MM.1S (cell line): ENCODE data around the gene CPT1C.

ENCODE experiments used
- DNase-seq: peaks from one replicate; pipeline ENCODE4 v3.0.0-alpha.2; 2015
- H2AFZ ChIP-seq: fragments of 300-600 bp; sonication (generic); 2 replicates; pipeline ENCODE4 v1.6.0; 2016; ENCODE audit warnings: antibody characterized with exemption, low read length
- H3F3A ChIP-seq: fragments of 300-600 bp; sonication (generic); 2 replicates; pipeline ENCODE4 v1.6.1; 2016; ENCODE audit warnings: mild to moderate bottlenecking, antibody characterized with exemption, low read length, moderate library complexity, mixed read lengths; ENCODE audit not compliant: insufficient read depth
- H3K27ac ChIP-seq: fragments of 300-600 bp; sonication (generic); 2 replicates; pipeline ENCODE4 v1.5.1; 2016; ENCODE audit warnings: mild to moderate bottlenecking, low read length
- H3K27me3 ChIP-seq: fragments of 300-600 bp; sonication (generic); replicated peaks from 2 replicates; pipeline ENCODE4 v1.6.0; 2016; ENCODE audit warnings: low read length; ENCODE audit not compliant: insufficient read depth
- H3K36me3 ChIP-seq: fragments of 300-600 bp; sonication (generic); replicated peaks from 2 replicates; pipeline ENCODE4 v1.6.1; 2016; ENCODE audit warnings: mild to moderate bottlenecking, low read length, mixed read lengths; ENCODE audit not compliant: insufficient read depth
- H3K4me1 ChIP-seq: fragments of 300-600 bp; sonication (generic); 2 replicates; pipeline ENCODE4 v1.6.1; 2016; ENCODE audit warnings: low read length, mixed read lengths
- H3K4me2 ChIP-seq: fragments of 300-600 bp; sonication (generic); 2 replicates; pipeline ENCODE4 v1.6.0; 2016; ENCODE audit warnings: low read depth, low read length
- H3K4me3 ChIP-seq: fragments of 300-600 bp; sonication (generic); 2 replicates; pipeline ENCODE4 v1.5.1; 2016; ENCODE audit warnings: low read length, mixed read lengths
- H3K79me2 ChIP-seq: fragments of 300-600 bp; sonication (generic); 2 replicates; pipeline ENCODE4 v1.6.1; 2016; ENCODE audit warnings: mixed run types, low read length, mixed read lengths
- H3K9ac ChIP-seq: fragments of 300-600 bp; sonication (generic); 2 replicates; pipeline ENCODE4 v1.6.1; 2016; ENCODE audit warnings: low read length, mixed read lengths
- H3K9me2 ChIP-seq: fragments of 300-600 bp; sonication (generic); replicated peaks from 2 replicates; pipeline ENCODE4 v1.6.1; 2016; ENCODE audit warnings: mild to moderate bottlenecking, low read length, mixed read lengths; ENCODE audit not compliant: insufficient read depth
- H3K9me3 ChIP-seq: fragments of 300-600 bp; sonication (generic); replicated peaks from 2 replicates; pipeline ENCODE4 v1.6.1; 2016; ENCODE audit warnings: mild to moderate bottlenecking, low read length, mixed read lengths; ENCODE audit not compliant: insufficient read depth
- H4K20me1 ChIP-seq: fragments of 300-600 bp; sonication (generic); 2 replicates; pipeline ENCODE4 v1.6.1; 2016; ENCODE audit warnings: mild to moderate bottlenecking, low read length, moderate library complexity, mixed read lengths; ENCODE audit not compliant: insufficient read depth
- EZH2 ChIP-seq: fragments of 300-600 bp; sonication (generic); optimal IDR thresholded peaks from 2 replicates; pipeline ENCODE3; 2017; ENCODE audit warnings: low read depth, mild to moderate bottlenecking, antibody characterized with exemption, low read length, mixed read lengths
- EZH2phosphoT487 ChIP-seq: fragments of 300-600 bp; sonication (generic); IDR thresholded peaks from 2 replicates; pipeline ENCODE4 v1.6.1; 2018; ENCODE audit warnings: antibody characterized with exemption, low read length
- TF ChIP-seq, protein P1 (sequence below): fragments of 300-600 bp; sonication (generic); IDR thresholded peaks from 2 replicates; pipeline ENCODE4 v1.5.1; 2016; ENCODE audit warnings: antibody characterized with exemption, low read length, mixed read lengths

The CPT1C gene

DNA sequence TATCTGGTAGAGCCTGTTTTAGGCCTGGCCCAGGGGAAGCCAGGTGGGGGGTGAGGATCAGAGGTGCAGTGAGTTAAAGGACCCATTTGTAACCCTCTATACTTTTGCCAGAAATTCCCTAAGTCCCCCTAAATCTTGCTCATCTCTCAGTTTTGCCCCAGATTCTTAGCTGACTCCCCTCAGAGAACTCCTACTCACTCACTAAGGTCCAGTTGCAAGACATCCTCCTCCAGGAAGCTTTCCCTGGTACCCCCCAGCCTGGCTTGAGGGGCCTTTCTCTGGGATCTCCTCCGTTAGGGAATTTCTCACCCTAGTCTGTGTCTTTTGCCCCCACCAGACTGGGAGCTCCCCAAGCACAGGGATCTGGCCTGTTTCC is 70.3 kb downstream of the CPT1C start:
- Histone ChIP-seq H3K4me2 (no peak overlapping the region), H3K9ac (no peak overlapping the region), H4K20me1 (no peaks in the 10 kb centered on the region)

DNA sequence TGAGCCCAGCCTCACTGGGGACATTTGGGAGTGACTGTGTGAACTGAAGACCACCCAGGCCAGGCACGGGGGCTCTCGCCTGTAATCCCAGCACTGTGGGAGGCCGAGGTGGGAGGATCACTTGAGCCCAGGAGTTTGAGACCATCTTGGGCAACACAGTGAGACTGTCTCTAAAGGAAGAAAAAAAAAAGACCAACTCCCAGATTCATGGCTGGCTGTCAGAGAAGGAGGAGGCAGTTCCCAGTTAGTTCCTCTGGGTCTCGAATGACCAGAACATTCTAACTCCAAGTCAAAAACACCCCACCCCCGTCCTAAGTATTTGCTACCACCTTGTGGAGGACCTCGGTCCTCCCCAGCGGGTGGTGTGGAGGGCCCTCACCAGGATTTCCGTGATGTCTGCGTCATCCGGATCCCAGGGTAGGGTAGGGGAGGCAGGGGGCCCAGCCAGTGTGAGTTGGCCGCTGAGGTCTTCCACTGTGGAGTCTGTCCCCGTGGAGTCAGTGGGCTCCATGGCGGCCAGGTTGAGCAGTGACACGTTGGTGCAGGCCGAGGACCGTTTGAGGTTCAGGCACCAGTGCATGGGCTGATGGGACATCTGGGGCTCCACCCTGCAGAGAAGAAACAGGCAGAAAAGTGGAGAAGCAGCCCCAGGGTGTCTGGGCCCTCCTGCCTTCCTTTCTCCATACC is 70.9 kb downstream of the CPT1C start:
- Histone ChIP-seq H3K9me3 (no peaks in the 10 kb centered on the region), H3K27me3 (peaks cover 17% of the 10 kb centered on the region), H2AFZ (no peak overlapping the region), H3F3A (0 out of 2 replicates have a peak, but pooled peaks cover 5% of the 10 kb centered on the region), H3K79me2 (no peaks in the 10 kb centered on the region), H3K4me1 (peaks cover 5% of the 10 kb centered on the region), H4K20me1 (no peaks in the 10 kb centered on the region), H3K27ac (no peak overlapping the region), H3K9ac (no peak overlapping the region), H3K4me3 (no peak overlapping the region), H3K9me2 (no peaks in the 10 kb centered on the region), H3K36me3 (no peaks in the 10 kb centered on the region), H3K4me2 (no peak overlapping the region)
- TF ChIP-seq, protein P1, sequence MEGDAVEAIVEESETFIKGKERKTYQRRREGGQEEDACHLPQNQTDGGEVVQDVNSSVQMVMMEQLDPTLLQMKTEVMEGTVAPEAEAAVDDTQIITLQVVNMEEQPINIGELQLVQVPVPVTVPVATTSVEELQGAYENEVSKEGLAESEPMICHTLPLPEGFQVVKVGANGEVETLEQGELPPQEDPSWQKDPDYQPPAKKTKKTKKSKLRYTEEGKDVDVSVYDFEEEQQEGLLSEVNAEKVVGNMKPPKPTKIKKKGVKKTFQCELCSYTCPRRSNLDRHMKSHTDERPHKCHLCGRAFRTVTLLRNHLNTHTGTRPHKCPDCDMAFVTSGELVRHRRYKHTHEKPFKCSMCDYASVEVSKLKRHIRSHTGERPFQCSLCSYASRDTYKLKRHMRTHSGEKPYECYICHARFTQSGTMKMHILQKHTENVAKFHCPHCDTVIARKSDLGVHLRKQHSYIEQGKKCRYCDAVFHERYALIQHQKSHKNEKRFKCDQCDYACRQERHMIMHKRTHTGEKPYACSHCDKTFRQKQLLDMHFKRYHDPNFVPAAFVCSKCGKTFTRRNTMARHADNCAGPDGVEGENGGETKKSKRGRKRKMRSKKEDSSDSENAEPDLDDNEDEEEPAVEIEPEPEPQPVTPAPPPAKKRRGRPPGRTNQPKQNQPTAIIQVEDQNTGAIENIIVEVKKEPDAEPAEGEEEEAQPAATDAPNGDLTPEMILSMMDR, result no peak
- no peak for TF ChIP-seq EZH2
- TF ChIP-seq EZH2phosphoT487, result no peak
- no peak for DNase-seq

More for the DNA sequence above, 70.3 kb downstream of the CPT1C start:
- H2AFZ ChIP-seq, result no peak overlapping the region
- TF ChIP-seq EZH2phosphoT487, result no peak
- TF ChIP-seq, protein P1, result no peak
- TF ChIP-seq EZH2, result no peak
- H3K4me1 ChIP-seq, result peaks cover 5% of the 10 kb centered on the region
- no peak for DNase-seq
- no peak overlapping the region for H3K27ac ChIP-seq
- 0 out of 2 replicates have a peak, but pooled peaks cover 5% of the 10 kb centered on the region for H3F3A ChIP-seq
- peaks cover 17% of the 10 kb centered on the region for H3K27me3 ChIP-seq
- H3K36me3 ChIP-seq, result no peaks in the 10 kb centered on the region
- no peaks in the 10 kb centered on the region for H3K9me2 ChIP-seq
- no peak overlapping the region for H3K4me3 ChIP-seq
- no peaks in the 10 kb centered on the region for H3K9me3 ChIP-seq
- no peaks in the 10 kb centered on the region for H3K79me2 ChIP-seq

DNA sequence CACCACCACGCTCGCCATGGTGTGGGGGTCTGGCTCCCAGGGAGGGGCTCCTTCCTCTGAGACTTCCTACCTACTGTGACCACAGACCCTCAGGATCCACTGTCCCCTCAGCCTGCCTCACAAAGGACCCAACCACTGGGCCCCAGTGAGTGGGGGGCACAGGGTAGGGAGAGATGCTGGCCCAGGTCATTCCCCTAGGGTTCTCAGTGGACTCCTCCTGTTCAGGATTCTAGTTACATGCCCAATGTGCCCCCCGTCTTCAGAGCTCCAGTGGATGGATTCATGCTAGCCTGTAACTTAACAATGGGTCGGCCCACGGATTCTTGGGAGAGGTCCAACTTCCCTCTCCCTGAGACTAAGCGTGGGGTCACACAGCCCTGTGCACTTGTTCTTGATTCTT is 72.3 kb downstream of the CPT1C start, which contains the start of gene TSKS:
TSS of gene TSKS (minus strand) at position 77 of the 400 bp plus-strand sequence. CDS start at position 18, 59 bp downstream.
- no peak within 1 kb of the TSS for H3K9ac ChIP-seq
- H3K9me3 ChIP-seq, result no peaks in the 10 kb centered on the region
- no peak within 1 kb of the TSS for H2AFZ ChIP-seq

More for the DNA sequence above, 72.3 kb downstream of the CPT1C start, which contains the start of gene TSKS:
- no peak within 1 kb of the TSS for H3K4me2 ChIP-seq
- no peaks in the 10 kb centered on the region for H4K20me1 ChIP-seq
- peaks cover 14% of the 10 kb centered on the region for H3K27me3 ChIP-seq
- no peak within 1 kb of the TSS for H3K27ac ChIP-seq
- 0 out of 2 replicates have a peak, but pooled peaks cover 5% of the 10 kb centered on the region for H3F3A ChIP-seq
- H3K36me3 ChIP-seq, result no peaks in the 10 kb centered on the region
- DNase-seq, result no peak
- H3K79me2 ChIP-seq, result peaks cover 13% of the 10 kb centered on the region
- no peak for TF ChIP-seq EZH2
- TF ChIP-seq, protein P1, result no peak
- TF ChIP-seq EZH2phosphoT487, result no peak
- H3K9me2 ChIP-seq, result no peaks in the 10 kb centered on the region
- peaks cover 10% of the 10 kb centered on the region for H3K4me1 ChIP-seq
- H3K4me3 ChIP-seq, result no peak within 1 kb of the TSS
